DMS153 (cell line): Measurements from ENCODE around the gene NRG4.
"Not testable (repeated sequence)": the region's sequence is repeated elsewhere in the genome, so short reads cannot be mapped to it uniquely, and the experiment has no call there.

ENCODE experiments used
- DNase-seq: peaks from one replicate; lab custom pipeline; 2025; lab: John Stamatoyannopoulos, UW

NRG4 gene, protein sequence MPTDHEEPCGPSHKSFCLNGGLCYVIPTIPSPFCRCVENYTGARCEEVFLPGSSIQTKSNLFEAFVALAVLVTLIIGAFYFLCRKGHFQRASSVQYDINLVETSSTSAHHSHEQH

DNA sequence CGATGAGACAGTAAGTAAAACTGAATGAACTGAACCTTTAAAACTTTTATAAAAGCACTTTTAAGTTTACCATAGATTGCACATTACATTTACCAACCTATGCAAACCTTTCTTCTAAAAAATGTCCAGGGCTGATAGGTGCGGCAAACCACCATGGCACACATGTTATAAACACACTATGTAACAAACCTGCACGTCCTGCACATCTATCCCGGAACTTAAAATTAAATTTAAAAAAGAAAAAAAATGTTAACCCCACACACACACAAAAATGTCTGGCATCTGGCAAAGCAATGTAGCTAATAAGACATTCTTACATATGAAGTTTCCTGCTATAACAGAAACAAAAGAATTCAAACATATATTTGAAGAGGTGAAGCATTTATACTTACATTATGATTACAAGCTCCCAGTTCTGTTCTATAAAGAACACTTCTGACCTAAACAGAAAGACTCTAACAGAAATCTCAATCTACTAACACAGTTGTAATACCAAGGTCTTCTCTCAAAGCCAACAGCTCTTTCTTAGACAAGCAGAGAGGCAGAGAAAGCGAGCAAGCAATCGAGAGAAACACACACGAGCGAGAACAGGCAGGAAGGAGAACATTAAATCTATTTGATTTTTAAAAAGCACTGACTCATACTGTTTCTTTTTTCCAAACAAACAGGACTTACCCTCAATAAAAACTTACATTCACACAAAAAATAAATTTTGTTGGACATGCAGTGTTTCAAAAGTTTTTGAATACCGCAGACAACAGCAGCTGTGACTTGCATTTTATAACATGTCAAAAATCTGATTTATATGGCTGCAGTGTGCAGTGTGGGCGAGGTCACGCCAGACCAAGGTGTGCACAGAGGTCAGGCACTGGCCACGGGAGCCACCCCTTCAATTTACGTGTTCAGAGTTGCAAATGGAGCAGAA lies at the start of gene NRG4:
TSS of gene NRG4 (minus strand) at position 798 of the 925 bp plus-strand sequence. CDS start 1,194 bp downstream, outside the sequence.
- no peak for DNase-seq

DNA sequence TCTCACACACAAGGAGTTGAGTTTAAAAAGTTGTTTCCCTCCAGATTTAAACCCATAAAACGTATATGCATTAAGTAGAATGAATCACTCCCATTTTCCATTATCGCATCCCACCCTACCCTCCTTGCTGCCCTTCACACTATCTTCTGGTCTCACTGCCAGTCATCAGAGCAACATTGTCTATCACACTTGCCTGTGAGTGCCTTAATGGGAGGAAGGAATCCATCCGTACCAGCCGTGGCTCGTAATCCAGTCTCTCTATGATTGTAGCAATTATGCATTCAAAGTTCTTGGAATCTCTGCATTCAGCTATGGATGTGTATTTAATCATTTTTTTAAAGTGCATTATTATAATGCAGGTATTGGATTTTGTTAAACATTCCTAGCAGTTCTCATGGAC lies 49.5 kb upstream of the NRG4 start:
- no peak for DNase-seq

DNA sequence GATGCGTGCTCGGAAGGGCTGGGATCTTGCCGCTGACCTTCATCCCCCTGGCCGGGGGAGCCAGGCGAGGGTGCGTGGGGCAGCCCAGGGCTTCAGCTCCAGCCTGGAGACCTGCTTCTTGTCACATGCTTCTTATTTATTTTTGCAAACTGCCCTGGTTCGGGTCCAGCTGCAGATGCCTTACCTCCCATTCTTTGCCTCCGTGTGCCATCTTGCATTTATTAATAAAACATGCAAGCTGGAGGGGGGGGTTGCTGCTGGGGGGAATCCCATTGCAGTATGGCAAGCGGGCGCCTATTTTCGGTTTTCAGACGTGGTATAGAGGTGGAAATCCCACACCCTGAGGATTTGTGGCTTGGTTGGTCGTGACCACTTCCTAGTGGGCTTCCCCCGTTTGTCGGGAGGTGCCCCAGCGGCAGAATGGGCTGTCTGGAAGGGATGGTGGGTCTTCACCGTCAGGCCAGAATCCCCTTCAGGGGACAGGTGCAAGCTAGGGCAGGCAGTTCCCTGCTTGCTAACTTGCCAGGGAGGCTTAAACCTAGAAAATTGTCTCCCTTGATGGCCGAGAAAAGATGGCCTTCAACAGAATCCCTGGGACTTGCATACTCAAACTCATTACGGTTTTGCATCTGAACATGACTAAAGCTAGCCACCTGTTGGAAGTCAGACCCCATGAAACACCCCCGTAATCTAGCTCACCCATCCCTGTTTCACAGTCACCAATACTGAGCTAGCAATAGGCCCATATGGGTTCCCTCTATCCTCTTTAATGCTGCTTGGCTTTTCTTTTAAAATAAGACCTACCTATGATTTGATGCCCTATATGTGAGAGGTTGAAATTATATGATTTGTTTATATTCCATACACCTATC lies 48.1 kb upstream of the NRG4 start:
- DNase-seq, result no peak

DNA sequence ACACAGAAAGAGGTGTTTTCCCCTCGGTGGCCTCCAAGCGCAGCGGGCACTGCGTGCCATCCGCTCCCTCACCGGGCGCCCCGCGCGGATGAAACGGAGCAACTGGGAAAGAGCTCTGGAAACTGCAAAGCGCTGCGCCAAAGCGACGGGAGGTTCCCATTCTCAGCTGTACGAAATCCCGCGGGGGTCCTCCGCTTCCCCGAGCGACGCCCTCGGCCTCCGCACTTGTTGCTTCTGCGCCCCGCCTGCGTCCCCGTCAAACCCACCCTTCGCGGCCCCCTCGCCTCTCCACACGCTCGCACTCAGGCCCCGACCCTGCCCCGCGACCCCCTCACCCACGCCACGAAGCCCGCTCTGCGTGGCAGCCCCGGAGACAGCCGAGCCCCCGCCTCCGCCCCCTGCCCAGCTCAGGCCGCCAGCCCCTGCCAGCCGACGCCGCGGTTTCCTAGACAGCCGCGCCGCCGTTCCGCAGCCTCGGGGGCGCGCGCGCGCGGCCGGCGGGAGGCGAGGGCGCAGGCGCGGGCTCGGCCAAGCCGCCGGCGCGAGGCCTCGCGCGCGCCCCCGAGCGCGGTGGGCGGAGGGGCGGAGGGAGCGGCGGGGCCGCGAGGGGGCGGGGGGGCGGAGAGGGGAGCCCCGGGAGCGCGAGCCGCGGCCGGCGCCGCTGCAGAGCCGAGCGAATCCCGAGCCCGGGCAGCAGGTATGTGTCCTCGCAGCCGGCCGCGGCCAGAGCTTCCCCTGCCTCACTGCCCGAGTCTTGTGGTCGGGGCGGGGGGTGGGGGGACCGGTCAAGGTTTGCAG lies 47.3 kb upstream of the NRG4 start, which contains the start of gene TMEM266:
TSS of gene TMEM266 (plus strand) at position 666 of the 798 bp plus-strand sequence. CDS start 74,279 bp downstream, outside the sequence.
- DNase-seq, result no peak

DNA sequence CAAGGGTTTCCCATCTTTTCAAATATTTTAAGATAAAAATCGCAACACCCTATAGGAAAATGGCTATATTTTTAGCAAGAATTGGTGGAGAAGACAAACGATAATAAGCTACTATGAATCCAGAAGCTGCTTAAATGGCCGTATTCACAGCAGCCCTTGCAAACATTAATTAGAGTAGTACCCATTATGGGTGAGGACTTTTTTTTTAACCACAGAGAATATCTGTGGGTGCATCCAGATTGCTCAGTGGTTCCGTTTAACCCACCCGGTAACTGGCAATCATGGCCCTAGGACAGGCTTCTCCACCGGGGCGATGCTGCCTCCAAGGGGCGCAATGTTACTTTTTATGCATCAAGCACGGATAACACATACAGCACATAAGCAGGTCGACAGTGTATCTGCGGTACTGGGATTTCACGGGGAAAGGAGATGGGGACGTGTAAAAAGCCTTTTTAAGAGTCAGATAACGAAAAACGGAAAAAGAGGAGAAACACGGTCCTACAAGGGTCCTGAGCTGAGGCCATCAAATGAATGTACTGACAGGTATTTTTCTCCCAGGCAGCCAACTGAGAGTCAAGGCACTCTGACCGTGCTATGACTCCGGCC lies 46.6 kb upstream of the NRG4 start:
- DNase-seq, result no peak

DNA sequence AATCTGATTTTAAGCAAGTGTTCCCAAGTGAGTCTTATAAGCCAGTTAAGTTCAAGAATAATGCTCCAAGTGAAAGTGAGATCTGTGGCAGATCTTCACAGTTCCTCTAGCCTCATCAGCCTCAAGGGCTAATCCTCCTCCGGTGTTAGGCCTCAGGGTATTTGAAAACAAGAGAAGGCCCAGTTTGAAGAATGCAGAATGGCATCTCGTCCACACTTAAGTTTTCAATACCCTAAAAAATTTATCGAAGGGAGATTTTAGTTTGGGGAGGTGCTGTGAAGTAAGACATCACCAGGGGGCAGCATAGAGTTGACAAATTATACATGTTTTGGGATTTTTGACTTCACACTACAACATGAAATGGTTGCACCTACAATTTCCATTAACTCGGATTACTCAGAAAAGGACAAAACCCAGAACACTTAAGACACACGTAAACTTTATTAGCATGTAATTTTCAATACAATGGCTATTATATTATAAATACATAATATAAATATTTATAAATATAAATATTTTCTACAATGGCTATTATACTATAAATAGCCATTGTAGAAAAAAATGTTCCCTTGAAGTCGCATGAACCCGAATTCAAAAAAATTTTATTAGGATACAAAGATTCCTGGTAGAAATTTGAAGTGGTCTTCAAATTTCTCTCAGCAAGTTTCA lies 45.2 kb upstream of the NRG4 start:
- DNase-seq, result no peak

DNA sequence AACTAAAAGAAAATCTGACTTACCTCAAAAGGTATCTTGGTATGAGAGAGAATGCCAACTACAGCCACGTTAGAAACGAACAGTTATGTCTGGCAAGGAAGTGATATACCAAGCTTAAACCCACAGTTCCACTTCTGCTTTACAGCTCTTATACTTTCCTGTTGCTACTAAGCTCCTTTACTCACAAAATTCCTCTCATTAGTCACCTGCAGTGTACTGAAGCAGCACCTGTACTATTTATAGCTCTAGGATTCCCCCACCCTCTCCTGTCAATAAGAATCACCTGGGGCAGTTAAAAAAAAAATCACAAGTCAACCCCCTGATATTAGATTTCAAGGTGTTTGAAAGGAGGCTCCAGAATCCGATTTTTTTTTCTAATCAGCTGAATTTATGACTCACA lies 44.7 kb upstream of the NRG4 start:
- no peak for DNase-seq

DNA sequence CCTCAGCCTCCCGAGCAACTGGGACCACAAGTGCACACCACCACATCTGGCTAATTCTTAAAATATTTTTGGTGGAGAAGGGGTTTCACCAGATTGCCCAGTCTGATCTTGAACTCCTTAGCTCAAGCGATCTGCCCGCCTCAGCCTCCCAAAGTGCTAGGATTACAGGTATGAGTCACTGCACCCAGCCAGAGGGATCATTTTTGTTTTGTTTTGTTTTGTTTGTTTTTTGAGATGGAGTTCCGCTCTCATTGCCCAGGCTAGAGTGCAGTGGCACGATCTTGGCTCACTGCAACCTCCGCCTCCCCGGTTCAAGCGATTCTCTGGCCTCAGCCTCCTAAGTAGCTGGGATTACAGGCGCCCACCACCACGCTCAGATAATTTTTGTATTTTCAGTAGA lies 42.0 kb upstream of the NRG4 start:
- DNase-seq, result not testable (repeated sequence)

DNA sequence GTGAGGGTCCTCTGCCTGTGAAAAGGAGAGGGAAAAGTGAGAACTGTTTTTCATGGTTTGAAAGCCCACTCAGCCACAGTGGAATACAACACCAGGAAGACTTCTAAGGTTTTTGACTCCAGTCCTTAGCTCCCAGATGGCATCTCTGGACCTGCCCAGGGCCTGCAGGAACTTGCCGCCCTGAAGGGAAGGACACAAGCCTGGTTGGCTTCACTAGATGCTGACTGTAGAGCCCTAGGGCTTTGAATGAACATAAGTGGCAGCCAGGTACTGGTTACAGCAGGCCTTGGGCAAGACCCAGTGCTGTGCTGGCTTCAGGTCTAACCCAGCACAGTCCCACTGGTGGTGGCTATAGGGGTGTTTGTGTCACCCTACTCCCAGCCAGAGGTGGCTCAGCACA lies 26.3 kb upstream of the NRG4 start:
- no peak for DNase-seq

DNA sequence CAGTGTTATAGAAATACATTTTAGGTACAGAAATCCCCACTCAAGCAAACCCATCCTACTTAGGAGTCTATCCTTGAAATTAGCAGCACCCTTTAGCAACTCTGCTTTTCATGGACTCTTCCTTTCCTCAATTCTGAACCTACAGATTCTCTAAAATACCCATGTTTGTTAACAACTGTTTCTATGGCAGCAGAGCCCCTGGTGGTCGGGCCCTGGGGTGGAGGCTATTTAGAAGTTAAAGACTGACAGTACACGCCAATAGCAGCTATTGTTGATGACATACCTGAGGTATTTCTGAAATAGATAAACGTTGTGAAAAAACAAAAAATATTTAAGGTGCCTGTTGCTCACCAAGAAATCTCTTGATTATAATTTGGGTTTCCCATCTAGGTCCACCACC lies 23.4 kb upstream of the NRG4 start:
- no peak for DNase-seq

DNA sequence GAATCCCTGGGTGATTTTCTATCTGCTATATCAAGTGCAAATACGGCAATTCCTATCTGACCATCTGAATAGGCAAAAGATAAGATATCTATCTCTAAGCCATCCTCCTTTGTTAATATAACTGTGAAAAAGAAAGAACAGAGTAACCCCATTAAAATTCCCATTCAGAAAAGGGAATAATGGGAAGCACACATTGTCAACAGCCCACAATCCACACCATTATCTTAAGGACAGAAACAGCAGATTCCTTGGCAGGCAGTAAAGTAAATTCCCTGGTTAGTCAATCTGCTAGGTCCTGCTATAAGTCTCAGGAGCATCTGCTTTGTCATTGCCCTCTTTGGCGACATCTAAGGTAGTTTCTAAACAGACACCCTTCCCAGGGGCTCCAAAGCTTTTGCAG lies 21.9 kb upstream of the NRG4 start:
- no peak for DNase-seq

DNA sequence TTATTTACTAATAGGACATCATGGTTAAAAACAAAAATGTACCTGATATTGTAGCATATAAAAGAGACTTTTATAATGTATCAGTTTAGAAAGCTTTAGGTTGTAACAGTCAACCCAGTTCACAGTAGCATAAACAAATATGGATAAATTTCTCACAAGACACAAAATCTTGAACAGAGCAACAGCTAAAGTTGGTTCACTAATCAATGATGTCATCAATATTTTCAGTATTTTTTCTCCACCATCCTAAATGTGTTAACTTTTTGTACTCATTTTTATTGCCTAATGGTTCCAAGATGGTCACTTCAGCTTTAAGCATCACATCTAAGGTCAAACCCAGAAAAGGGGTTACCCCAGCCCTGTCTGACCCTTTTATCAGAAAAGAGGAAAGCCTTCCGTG lies 21.2 kb upstream of the NRG4 start:
- DNase-seq, result no peak

DNA sequence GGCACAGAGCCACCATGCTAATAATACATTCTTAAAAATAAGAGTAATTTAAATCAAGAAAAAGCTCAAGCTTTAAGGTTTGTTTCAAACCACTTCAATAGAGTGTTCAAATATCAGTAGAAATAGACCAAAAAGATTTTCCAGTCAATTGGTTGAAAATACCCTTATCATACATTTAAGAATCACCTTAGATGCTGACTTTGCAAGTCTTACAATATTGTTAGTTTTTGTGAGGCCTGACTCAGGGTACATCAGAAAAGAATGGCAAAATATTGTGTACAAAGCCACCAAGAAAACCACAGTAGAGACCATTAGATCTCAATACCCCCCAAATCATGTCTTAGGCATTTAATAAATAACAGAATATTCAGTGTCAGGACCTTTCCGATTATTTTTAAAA lies 19.8 kb upstream of the NRG4 start:
- DNase-seq, result no peak

DNA sequence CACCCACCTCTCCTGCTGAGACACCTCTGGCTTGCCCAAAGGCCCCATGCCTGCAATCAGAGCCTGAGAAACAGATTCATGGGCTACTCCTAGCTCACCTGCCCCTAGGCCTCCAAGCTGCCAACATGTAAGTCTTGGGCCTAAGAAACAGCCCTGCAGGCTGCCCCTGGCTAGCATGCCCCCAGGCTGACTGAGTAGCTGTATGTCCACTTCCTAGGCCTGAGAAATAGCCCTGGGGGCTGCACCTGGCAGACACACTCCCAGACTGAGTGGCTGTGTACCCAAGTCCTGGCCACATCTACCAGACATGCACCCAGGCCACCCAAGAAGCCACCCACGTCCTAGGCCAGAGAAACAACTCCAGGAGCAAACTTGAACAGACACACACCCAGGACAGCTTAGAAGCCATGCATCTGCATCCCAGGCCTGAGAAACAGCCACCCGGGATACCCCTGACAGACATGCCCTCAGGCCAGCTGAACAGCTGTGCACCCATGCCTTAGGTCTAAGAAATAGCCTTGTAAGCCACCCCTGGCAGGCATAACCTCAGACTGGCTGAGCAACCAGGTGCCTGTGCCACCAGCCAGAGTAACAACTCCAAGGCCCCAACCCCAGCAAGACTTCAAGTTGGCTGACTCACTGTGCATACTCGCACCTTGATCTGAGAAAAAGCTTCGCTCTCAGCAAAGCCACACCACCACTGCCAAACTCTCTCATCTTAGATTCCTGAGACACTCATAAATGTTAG lies 12.0 kb upstream of the NRG4 start:
- DNase-seq, result no peak

DNA sequence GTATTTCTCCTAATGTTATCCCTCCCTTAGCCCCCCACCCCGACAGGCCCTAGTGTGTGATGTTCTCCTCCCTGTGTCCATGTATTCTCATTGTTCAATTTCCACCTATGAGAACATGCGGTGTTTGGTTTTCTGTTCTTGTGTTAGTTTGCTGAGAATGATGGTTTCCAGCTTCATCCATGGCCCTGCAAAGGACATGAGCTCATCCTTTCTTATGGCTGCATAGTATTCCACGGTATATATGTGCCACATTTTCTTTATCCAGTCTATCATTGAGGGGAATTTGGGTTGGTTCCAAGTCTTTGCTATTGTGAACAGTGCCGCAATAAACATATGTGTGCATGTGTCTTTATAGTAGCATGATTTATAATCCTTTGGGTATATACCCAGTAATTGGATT lies 1.2 kb upstream of the NRG4 start:
- not testable (repeated sequence) for DNase-seq

DNA sequence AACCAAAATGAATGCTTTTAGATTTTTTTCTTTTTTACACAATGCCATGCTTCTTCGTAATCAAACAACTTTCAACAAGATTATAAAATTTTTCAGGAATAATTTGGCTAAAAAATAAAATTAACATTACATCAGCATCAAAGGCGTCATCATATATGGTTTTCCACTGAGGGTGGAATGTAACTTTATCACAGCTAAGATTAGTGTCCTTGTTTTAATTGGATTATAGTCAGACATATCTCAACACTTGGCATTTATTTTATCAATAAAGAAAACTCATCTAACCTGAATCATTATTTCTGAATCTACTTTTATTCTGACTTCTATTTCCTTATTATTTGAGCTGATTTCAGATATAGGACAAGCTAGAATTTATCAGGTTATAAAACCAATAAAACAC lies 1.6 kb downstream of the NRG4 start:
- DNase-seq, result no peak

DNA sequence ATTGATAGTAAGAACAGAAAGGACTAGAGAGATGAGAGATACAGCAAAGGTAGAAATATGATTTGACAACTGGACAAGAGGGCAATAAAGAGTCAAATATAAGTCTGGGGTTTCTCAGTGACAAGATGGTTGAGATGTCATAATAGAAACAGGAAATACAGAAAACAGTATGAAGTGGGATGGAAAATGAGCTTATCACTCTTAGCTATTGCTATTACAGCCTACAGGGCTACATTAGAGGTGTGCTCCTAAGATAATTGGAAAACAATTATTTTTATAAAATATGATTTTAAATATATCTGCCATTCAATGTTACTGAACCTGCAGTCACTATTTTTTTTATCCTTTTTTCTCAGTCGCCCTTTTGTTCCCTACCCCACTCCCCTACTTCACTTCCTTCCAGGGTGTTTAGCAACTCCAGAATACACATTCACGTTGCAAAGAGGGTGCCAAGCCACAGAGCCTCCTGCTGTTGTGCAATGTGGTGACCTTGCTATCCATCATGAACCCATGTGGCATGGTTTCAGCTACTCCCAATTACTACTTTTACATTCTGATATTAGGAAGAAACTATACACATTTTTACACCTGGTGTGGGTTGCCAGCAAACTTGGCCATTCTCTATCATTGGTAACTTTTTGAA lies 6.0 kb downstream of the NRG4 start:
- no peak for DNase-seq

DNA sequence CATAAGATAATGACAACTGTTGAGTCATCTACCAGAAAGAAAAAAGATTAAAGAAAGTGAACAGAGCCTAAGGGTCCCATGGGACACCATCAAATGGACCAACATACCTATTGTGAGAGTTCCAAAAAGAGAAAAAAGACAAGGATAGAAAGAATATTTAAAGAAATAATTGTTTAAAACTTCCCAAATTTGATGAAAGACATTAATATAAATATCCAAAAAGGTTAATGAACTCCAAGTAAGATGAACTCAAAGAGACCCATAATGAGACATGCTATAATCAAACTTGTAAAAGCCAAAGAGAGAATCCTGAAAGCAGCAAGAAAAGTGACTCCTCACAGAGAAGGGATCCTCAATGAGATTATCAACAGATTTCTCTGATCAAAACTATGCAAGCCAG lies 8.9 kb downstream of the NRG4 start:
- no peak for DNase-seq

DNA sequence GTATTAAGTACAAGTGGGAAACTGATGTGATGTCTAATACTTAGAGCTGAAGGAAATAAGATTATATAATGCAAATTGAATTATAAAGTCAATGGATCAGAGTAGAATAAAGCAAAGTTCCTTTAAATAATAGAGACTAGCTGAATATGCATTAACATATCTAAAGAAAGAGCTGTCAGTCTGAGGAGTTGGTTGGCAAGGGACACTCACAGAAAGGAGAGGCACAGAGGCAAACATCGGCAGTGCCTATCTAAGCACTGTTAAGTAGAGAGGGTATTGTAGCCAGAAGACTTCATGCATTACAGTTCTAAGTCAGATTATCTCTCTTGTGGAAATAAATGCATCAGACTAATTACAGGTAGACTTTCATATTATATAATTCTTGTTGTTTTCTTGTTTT lies 16.6 kb downstream of the NRG4 start:
- no peak for DNase-seq

DNA sequence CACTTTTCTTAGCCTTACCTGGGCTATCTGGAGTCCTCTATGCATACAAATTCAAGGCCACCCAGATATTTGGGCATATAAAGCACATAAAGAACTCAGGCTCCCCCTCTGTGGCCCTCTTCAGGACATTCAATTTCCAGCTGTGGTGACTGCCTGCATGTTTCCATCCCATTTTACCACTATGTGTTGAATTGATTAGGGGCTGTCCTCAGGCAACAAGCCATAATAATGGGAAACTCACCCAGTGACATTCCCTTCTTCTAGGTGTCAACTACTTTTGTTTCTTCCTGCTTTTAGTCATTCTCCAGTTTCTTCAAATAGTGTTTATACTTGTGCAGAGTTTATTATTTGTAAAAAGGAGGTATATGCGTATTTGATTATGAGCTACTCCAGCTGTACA lies 18.0 kb downstream of the NRG4 start:
- DNase-seq, result no peak
